Heart right ventricle (tissue), 16 donors: Measurements from ENCODE around the gene KRTAP4-5. TPM values are rescaled to one million over a fixed set of nuclear protein-coding genes. Genes with fewer than 3 reads are reported as not detected.
A peak's percentile ranks its signal among the peaks of the same experiment; 100 is the strongest.
"Not testable (repeated sequence)": the region's sequence is repeated elsewhere in the genome, so short reads cannot be mapped to it uniquely, and the experiment has no call there.

Source experiments
- ATAC-seq, 8 donors: fragments of 200-7000 bp; cut with Tn5 transposase; one replicate each; pipeline ENCODE4 v1.9.1; 2020; ENCODE audit warnings: mild to moderate bottlenecking in 8 of 8, moderate library complexity in 8 of 8, moderate number of reproducible peaks in 1 of 8
- DNase-seq, 2 donors: peaks; one replicate each; pipeline ENCODE4 v3.0.0-alpha.2; 2020
- H3K27ac ChIP-seq, 10 donors: fragments of 200-600 bp; sonication (generic) in 2 of 10; one replicate each; pipeline versions ENCODE4 v1.5.0 to v1.8.0; 2020 to 2022; ENCODE audit warnings: mild to moderate bottlenecking in 3 of 10
- H3K27me3 ChIP-seq, 7 donors: fragments of 200-600 bp; one replicate each; pipeline ENCODE4 v1.8.0; 2021 to 2022; ENCODE audit warnings: mild to moderate bottlenecking in 2 of 7
- H3K36me3 ChIP-seq, 9 donors: fragments of 200-600 bp; sonication (generic) in 1 of 9; one replicate each; pipeline versions ENCODE4 v1.5.0 to v1.8.0; 2020 to 2022; ENCODE audit warnings: mild to moderate bottlenecking in 2 of 9
- H3K4me1 ChIP-seq, 9 donors: fragments of 200-600 bp; sonication (generic) in 1 of 9; one replicate each; pipeline versions ENCODE4 v1.5.0 to v1.8.0; 2020 to 2022; ENCODE audit warnings: mild to moderate bottlenecking in 4 of 9
- H3K4me3 ChIP-seq, 10 donors: fragments of 200-600 bp; sonication (generic) in 2 of 10; one replicate each; pipeline versions ENCODE4 v1.5.0 to v1.8.0; 2020 to 2022; ENCODE audit warnings: mild to moderate bottlenecking in 7 of 10, moderate library complexity in 2 of 10
- H3K9me3 ChIP-seq, 11 donors: fragments of 200-600 bp in 10 of 11; sonication (generic) in 2 of 11; one replicate each; pipeline versions ENCODE4 v1.5.0 to v1.8.0; 2013 to 2022; ENCODE audit warnings: mild to moderate bottlenecking in 2 of 11, control low read depth in 1 of 11, moderate library complexity in 1 of 11
- CTCF ChIP-seq, 9 donors: fragments of 200-600 bp; sonication (generic) in 2 of 9; IDR thresholded peaks; one replicate each; pipeline versions ENCODE4 v1.5.0 to v1.8.0; 2021 to 2022; ENCODE audit warnings: antibody characterized with exemption in 9 of 9, mild to moderate bottlenecking in 5 of 9, moderate library complexity in 1 of 9
- WGBS, 2 donors: extraction: QIAGEN DNeasy Blood & Tissue Kit; methylation state at CpG; one replicate each; pipeline ENCODE4 v1.1.7; 2013; ENCODE audit warnings: inconsistent platforms in 1 of 2; 5-methylcytosine and 5-hydroxymethylcytosine counted together
- intact Hi-C, 10 donors: fragments of 100-400 bp; cut with DNase I; formaldehyde crosslinking; loops; one replicate each; pipeline versions ENCODE4 v1.11.1 to v1.14.2; 2022
- polyA plus RNA-seq, 2 donors: library from polyadenylated mRNA; stranded (reverse); fragments of 200-250 nt; gene quantifications; one replicate each; pipeline ENCODE4 v1.2.3, GENCODE V29; 2013
- total RNA-seq, 10 donors: library from RNA; stranded (reverse); fragmentation: NEBNext Ultra II Directional in 3 of 10; extraction: Animal tissue kit (Norgen Biotek cat#: 25700) in 3 of 10; gene quantifications; one replicate each; pipeline versions ENCODE4 v1.2.1 to v1.2.4, GENCODE V29; 2021 to 2023
- donor health status: Arrhythmogenic right ventricular cardiomyopathy.
- donor health status: ischemic (EF 13 %, LVEDD 7.1; RV severe dilation, severe dysfunction).
- donor health status: healthy with polysubstance abuse.
- donor health status: DM: no; HTN: yes; CAD: no.
- donor health status: DM: no; HTN: no; CAD: no.
- donor health status: ischemic (EF 25% LVEDD 6.9; RV normal size, moderate dysfunction).
- donor health status: ischemic (EF 25% LVEDD 5.7; RV mildly dilated, moderate dysfunction).
- donor health status: healthy.
- donor health status: DM: yes; HTN: yes; CAD: no.
- donor health status: Ischemic cardiomyopathy.
- donor health status: ischemic (EF 35%, LVEDD 5.7; RV mildly dilated, moderate dysfunction).
- donor health status: nonischemic (EF 11% LVEDD 7.7; RV severe dilation, severe dysfunction).
- donor health status: DM: yes; HTN: yes; CAD: no.
- donor health status: PGD.
- donor health status: ischemic (EF 29% LVEDD 5.4; RV normal size, mild dysfunction).
- donor health status: nonischemic (EF 23%, LVEDD 6.1; RV moderate dilation, normal function).

Gene KRTAP4-5
- total and polyA plus RNA-seq, 12 donors = not detected

- WGBS, 2 donors = 92 to 93% methylated on average over 2 of the region's 2 CpGs
- H3K9me3 ChIP-seq = peaks cover 0 to 6% (median 0%) of the 10 kb centered on the region in 11 donors
- intact Hi-C loops = loop anchor here in 1 of 10 donors (10.0 kb wide), 1 partner anchor 60 kb away; the partner anchor contains the start of genes KRTAP4-1 and KRTAP9-1
- no peak overlapping the region for H3K4me3 ChIP-seq
- ATAC-seq (no peak), DNase-seq (no peak)
- no peak overlapping the region for H3K27ac ChIP-seq
- H3K27me3 ChIP-seq = peaks cover 0 to 24% (median 4%) of the 10 kb centered on the region in 7 donors
- H3K4me1 ChIP-seq = no peaks in the 10 kb centered on the region
- no peak for TF ChIP-seq CTCF (IDR thresholded peaks at IDR 0.05)
- no peaks in the 10 kb centered on the region for H3K36me3 ChIP-seq
Observed at GRCh38 chr17:41125064-41125463, 24.6 kb downstream of the KRTAP4-5 start.

GRCh38 chr17:41123991-41124371, 25.6 kb downstream of the KRTAP4-5 start, which contains the start of gene KRTAP4-12:
KRTAP4-12 (minus strand) TSS chr17:41124182; CDS start chr17:41124122, 60 bp downstream.
- DNase-seq, H3K4me3 ChIP-seq, H3K4me1 ChIP-seq, ATAC-seq, H3K27ac ChIP-seq, H3K9me3 ChIP-seq, H3K36me3 ChIP-seq: not testable (repeated sequence)
- H3K27me3 ChIP-seq = peaks cover 0 to 31% (median 4%) of the 10 kb centered on the region in 7 donors
- WGBS, 2 donors = 59 to 62% methylated on average over 3 of the region's 3 CpGs
- intact Hi-C loops = loop anchor here in 1 of 10 donors (10.0 kb wide), 1 partner anchor 61 kb away; the partner anchor contains the start of genes KRTAP4-1 and KRTAP9-1

GRCh38 chr17:41123292-41123990, 26.2 kb downstream of the KRTAP4-5 start:
- not testable (repeated sequence) for H3K4me3 ChIP-seq, DNase-seq, H3K27ac ChIP-seq, H3K4me1 ChIP-seq, H3K36me3 ChIP-seq, H3K9me3 ChIP-seq, ATAC-seq
- WGBS, 2 donors = 64 to 80% methylated on average over 12 of the region's 12 CpGs
- intact Hi-C loops = loop anchor here in 1 of 10 donors (10.0 kb wide), 1 partner anchor 61 kb away; the partner anchor contains the start of genes KRTAP4-1 and KRTAP9-1
- H3K27me3 ChIP-seq = peaks cover 0 to 31% (median 4%) of the 10 kb centered on the region in 7 donors

- ATAC-seq (no peak), DNase-seq (no peak)
- Histone ChIP-seq H3K27ac (no peak overlapping the region), H3K27me3 (peaks cover 0 to 31% (median 8%) of the 10 kb centered on the region in 7 donors), H3K9me3 (no peaks in the 10 kb centered on the region), H3K4me1 (no peaks in the 10 kb centered on the region), H3K4me3 (no peak overlapping the region), H3K36me3 (no peaks in the 10 kb centered on the region)
- TF ChIP-seq CTCF (IDR thresholded peaks at IDR 0.05) = no peak
- WGBS, 2 donors = 83 to 89% methylated on average over 2 of the region's 2 CpGs
- intact Hi-C loops = loop anchor here in 1 of 10 donors (10.0 kb wide), 1 partner anchor 63 kb away; the partner anchor contains the start of genes KRTAP4-1 and KRTAP9-1
Observed at GRCh38 chr17:41121742-41122141, 27.9 kb downstream of the KRTAP4-5 start.

- not testable (repeated sequence) for DNase-seq, H3K4me1 ChIP-seq, H3K36me3 ChIP-seq, H3K27ac ChIP-seq, H3K4me3 ChIP-seq, H3K9me3 ChIP-seq
- ATAC-seq = peak in 1 of 8 donors; percentile 29
- intact Hi-C loops = loop anchor here in 2 of 10 donors (5.0 to 10.0 kb wide), 2 partner anchors 53 to 65 kb away; partner anchors contain the start of genes KRTAP2-4 (in 1 of the 2), KRTAP4-1 (in 1 of the 2) and KRTAP9-1 (in 1 of the 2)
- peaks cover 0 to 32% (median 8%) of the 10 kb centered on the region in 7 donors for H3K27me3 ChIP-seq
- 53 to 58% methylated on average over 11 of the region's 11 CpGs for WGBS, 2 donors
Observed at GRCh38 chr17:41119696-41120690, 29.6 kb downstream of the KRTAP4-5 start.
